ENCODE data around the gene TMEM163. TPM values are rescaled to one million over a fixed set of nuclear protein-coding genes. Genes with fewer than 3 reads are reported as not detected.
"Not testable (repeated sequence)": the region's sequence is repeated elsewhere in the genome, so short reads cannot be mapped to it uniquely, and the experiment has no call there.

The TMEM163 gene
- total and polyA plus RNA-seq, 12 donors = 0.16 to 1.7 (median 0.37) TPM

GRCh38 chr2:134508391-134508790 lies 210.4 kb downstream of the TMEM163 start:
- no peaks in the 10 kb centered on the region for H3K27me3 ChIP-seq
- no peak for TF ChIP-seq CTCF (IDR thresholded peaks at IDR 0.05)
- no peaks in the 10 kb centered on the region for H3K9me3 ChIP-seq
- ATAC-seq (no peak), DNase-seq (no peak)
- peaks cover 0 to 3% (median 0%) of the 10 kb centered on the region in 9 donors for H3K4me1 ChIP-seq
- no peak overlapping the region for H3K27ac ChIP-seq
- no peaks in the 10 kb centered on the region for H3K36me3 ChIP-seq
- intact Hi-C loops (cut with DNase I) = no loop called here
- 62% methylated on average over 4 of the region's 4 CpGs for WGBS, 2 donors
- H3K4me3 ChIP-seq = no peak overlapping the region

DNA sequence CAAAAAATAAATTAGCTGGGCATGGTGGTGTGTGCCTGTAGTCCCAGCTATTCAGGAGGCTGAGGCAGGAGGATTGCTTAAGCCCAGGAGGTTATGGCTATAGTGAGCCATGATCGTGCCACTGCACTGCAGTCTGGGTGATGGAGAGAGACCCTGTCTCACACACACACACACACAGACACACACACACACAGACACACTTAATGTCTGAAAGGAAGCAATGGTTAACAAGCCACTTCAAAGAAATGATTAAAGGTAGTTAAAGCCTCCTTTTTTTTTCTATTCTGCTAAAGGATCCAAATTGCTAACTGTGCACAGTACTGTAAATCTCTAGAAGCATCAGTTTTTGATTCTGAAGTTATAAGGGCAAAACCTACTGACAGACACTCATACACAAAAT lies 211.1 kb downstream of the TMEM163 start:
- WGBS, 2 donors = 92 to 100% methylated on average over 1 of the region's 1 CpG
- intact Hi-C loops (cut with DNase I) = no loop called here
- Histone ChIP-seq H3K27ac (no peak overlapping the region), H3K4me3 (no peak overlapping the region), H3K36me3 (no peaks in the 10 kb centered on the region), H3K27me3 (no peaks in the 10 kb centered on the region), H3K4me1 (no peaks in the 10 kb centered on the region), H3K9me3 (no peaks in the 10 kb centered on the region)
- DNase-seq (no peak), ATAC-seq (no peak)
- no peak for TF ChIP-seq CTCF (IDR thresholded peaks at IDR 0.05)

DNA sequence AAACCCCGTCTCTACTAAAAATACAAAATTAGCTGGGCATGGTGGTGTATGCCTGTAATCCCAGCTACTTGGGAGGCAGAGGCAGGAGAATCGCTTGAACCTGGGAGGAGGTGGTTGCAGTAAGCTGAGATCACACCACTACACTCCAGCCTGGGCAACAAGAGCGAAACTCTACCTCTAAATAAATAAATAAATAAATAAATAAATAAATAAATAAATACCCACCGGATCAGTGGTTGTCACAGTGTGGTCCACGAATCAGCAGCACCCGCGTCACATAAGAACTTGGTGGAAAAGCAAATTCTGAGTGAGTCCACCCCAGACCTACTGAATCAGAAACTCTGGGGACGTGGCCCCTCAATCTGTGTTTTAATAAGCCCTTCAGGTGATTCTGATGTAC lies 211.6 kb downstream of the TMEM163 start:
- H3K36me3 ChIP-seq; intact Hi-C loops (cut with DNase I); H3K4me1 ChIP-seq; H3K27ac ChIP-seq; H3K9me3 ChIP-seq; DNase-seq; ATAC-seq; H3K4me3 ChIP-seq; H3K27me3 ChIP-seq: not testable (repeated sequence)
- 96 to 99% methylated on average over 8 of the region's 8 CpGs for WGBS, 2 donors

GRCh38 chr2:134505446-134505845 lies 213.4 kb downstream of the TMEM163 start:
- no peak overlapping the region for H3K27ac ChIP-seq
- DNase-seq = no peak
- TF ChIP-seq CTCF (IDR thresholded peaks at IDR 0.05) = no peak
- H3K4me3 ChIP-seq = no peak overlapping the region
- intact Hi-C loops (cut with DNase I) = no loop called here
- no peaks in the 10 kb centered on the region for H3K36me3 ChIP-seq
- no peaks in the 10 kb centered on the region for H3K4me1 ChIP-seq
- ATAC-seq = no peak
- no peaks in the 10 kb centered on the region for H3K27me3 ChIP-seq
- WGBS, 2 donors = 87 to 93% methylated on average over 9 of the region's 9 CpGs
- H3K9me3 ChIP-seq = no peaks in the 10 kb centered on the region

DNA sequence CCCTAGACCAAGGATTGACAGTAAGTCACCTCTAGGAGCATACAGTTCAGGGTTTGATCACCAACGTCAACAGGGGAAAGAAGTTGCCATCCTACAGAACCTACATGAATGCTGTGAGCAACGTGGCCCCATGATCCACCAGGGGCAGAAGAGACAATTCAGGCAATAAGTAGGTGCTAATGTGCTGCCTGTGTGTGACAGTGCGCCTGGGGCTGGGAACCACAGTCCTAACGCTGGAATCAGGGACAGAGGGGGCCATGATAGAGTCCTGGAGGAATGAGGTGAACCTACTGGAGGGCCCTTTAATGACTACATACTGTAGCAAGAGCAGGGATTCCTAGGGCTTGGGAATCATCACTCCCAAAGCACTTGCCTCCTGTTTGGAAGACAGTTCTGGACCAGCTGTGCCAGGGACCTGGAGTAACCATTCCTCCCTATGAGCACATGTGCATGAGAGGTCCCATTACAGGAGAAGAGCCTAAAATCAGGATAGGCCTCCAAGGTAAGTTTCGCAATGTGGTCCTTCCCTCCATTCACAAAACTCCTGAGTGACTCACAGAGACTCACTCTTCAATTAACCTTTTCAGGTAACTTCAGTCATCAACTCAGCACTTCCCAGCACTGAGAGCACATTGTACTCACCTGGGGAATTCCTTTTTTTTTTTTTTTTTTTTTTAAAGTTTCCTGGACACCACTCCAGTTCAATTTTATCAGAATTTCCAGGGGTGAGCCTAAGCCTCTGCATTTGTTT lies 214.0 kb downstream of the TMEM163 start:
- intact Hi-C loops (cut with DNase I) = loop anchor here in 1 of 10 donors (5.0 kb wide), 1 partner anchor 48 kb away; no protein-coding TSS in a partner anchor
- 80 to 83% methylated on average over 5 of the region's 5 CpGs for WGBS, 2 donors
- Histone ChIP-seq H3K27ac (no peak overlapping the region), H3K27me3 (no peaks in the 10 kb centered on the region), H3K9me3 (no peaks in the 10 kb centered on the region), H3K4me3 (no peak overlapping the region), H3K36me3 (no peaks in the 10 kb centered on the region), H3K4me1 (no peaks in the 10 kb centered on the region)
- ATAC-seq = no peak
- no peak for TF ChIP-seq CTCF (IDR thresholded peaks at IDR 0.05)
- no peak for DNase-seq

Measured in heart right ventricle (tissue), 16 donors.